Measurements from ENCODE around the gene NDFIP1. TPM values are rescaled to one million over a fixed set of nuclear protein-coding genes. Genes with fewer than 3 reads are reported as not detected.

Gene NDFIP1
- total and polyA plus RNA-seq, 2 of the 8 experiments (the other 6 are each of a cell fraction or from before 2014, with no cell fraction given): 8.8 to 27.1 TPM

- TF ChIP-seq ATF2 (IDR thresholded peaks at IDR 0.05; ENCODE audit: low read length) (no peak), CHD1 (IDR thresholded peaks at IDR 0.05; ENCODE audit: low read depth, low read length) (no peak), RNF2 (IDR thresholded peaks at IDR 0.05; ENCODE audit: borderline replicate concordance, low read depth, low read length, missing control alignments, poor library complexity, severe bottlenecking) (no peak), CHD2 (IDR thresholded peaks at IDR 0.05; ENCODE audit: low read length) (no peak), HDAC2 (IDR thresholded peaks at IDR 0.05; ENCODE audit: borderline replicate concordance in 1 of 2, low read depth in 2 of 2, low read length in 2 of 2) (no peak), HDAC6 (IDR thresholded peaks at IDR 0.05; ENCODE audit: low read depth, low read length) (no peak), RBBP5 (IDR thresholded peaks at IDR 0.05; ENCODE audit: borderline replicate concordance, low read depth, low read length) (no peak), SRF (IDR thresholded peaks at IDR 0.05; ENCODE audit: low read depth, low read length) (no peak), EGR1 (IDR thresholded peaks at IDR 0.05; ENCODE audit: borderline replicate concordance, low read depth, low read length) (no peak)
Measured at GRCh38 chr5:142097681-142098080, 10.9 kb upstream of the NDFIP1 start (continued).
